Right renal cortex interstitium (tissue), 3 donors: ENCODE measurements around the gene SH3GL3. TPM values are rescaled to one million over a fixed set of nuclear protein-coding genes. Genes with fewer than 3 reads are reported as not detected.

ENCODE experiments used
- DNase-seq, 3 donors: peaks; one replicate each; pipeline ENCODE4 v3.0.0-alpha.2; 2013; ENCODE audit warnings: low read depth in 3 of 3, low spot score in 2 of 3
- polyA plus RNA-seq, 3 donors: library from polyadenylated mRNA; unstranded; fragments of 120-200 nt; gene quantifications; one replicate each; pipeline ENCODE4 v1.2.1, GENCODE V29; 2013; ENCODE audit not compliant: insufficient read length in 3 of 3

The SH3GL3 gene
- polyA plus RNA-seq, 3 donors = 9.4 to 13.6 (median 11.3) TPM

GRCh38 chr15:83458381-83458780 lies 11.2 kb downstream of the SH3GL3 start:
- DNase-seq = peak in 2 of 3 donors; percentile 44 to 65

- DNase-seq = no peak
These were observed 14.9 kb downstream of the SH3GL3 start for GRCh38 chr15:83462026-83462425.

- DNase-seq = no peak
These were observed 15.9 kb downstream of the SH3GL3 start for GRCh38 chr15:83462953-83463433.

GRCh38 chr15:83470887-83471286 lies 23.7 kb downstream of the SH3GL3 start:
- no peak for DNase-seq

GRCh38 chr15:83471307-83471866 lies 24.2 kb downstream of the SH3GL3 start:
- DNase-seq = no peak

- DNase-seq = no peak
These were observed 25.0 kb downstream of the SH3GL3 start for GRCh38 chr15:83472151-83472550.

GRCh38 chr15:83472797-83473196 lies 25.7 kb downstream of the SH3GL3 start:
- DNase-seq = no peak

GRCh38 chr15:83474578-83474977 lies 27.4 kb downstream of the SH3GL3 start:
- no peak for DNase-seq

- no peak for DNase-seq
These were observed 28.4 kb downstream of the SH3GL3 start for GRCh38 chr15:83475551-83475950.

- no peak for DNase-seq
These were observed 28.9 kb downstream of the SH3GL3 start for GRCh38 chr15:83476066-83476465.

- DNase-seq = no peak
These were observed 29.6 kb downstream of the SH3GL3 start for GRCh38 chr15:83476708-83477107.

- no peak for DNase-seq
These were observed 30.1 kb downstream of the SH3GL3 start for GRCh38 chr15:83477172-83477807.

GRCh38 chr15:83477808-83478537 lies 30.8 kb downstream of the SH3GL3 start:
- no peak for DNase-seq

GRCh38 chr15:83483612-83484011 lies 36.5 kb downstream of the SH3GL3 start:
- no peak for DNase-seq

GRCh38 chr15:83484636-83485035 lies 37.5 kb downstream of the SH3GL3 start:
- DNase-seq = no peak

- no peak for DNase-seq
These were observed 39.2 kb downstream of the SH3GL3 start for GRCh38 chr15:83486363-83486762.

GRCh38 chr15:83487519-83487918 lies 40.4 kb downstream of the SH3GL3 start:
- no peak for DNase-seq

- DNase-seq = no peak
These were observed 42.5 kb downstream of the SH3GL3 start for GRCh38 chr15:83489690-83490089.

GRCh38 chr15:83491486-83491885 lies 44.3 kb downstream of the SH3GL3 start:
- no peak for DNase-seq

GRCh38 chr15:83496766-83497165 lies 49.6 kb downstream of the SH3GL3 start:
- DNase-seq = no peak

GRCh38 chr15:83498374-83498773 lies 51.2 kb downstream of the SH3GL3 start:
- no peak for DNase-seq

GRCh38 chr15:83498801-83499200 lies 51.7 kb downstream of the SH3GL3 start:
- no peak for DNase-seq
